HepG2 (cell line): ENCODE measurements around the gene ACP7. TPM values are rescaled to one million over a fixed set of nuclear protein-coding genes. Genes with fewer than 3 reads are reported as not detected.

ENCODE experiments used
- FOXO1 ChIP-seq: sonication (generic); formaldehyde crosslinking; IDR thresholded peaks from 2 replicates; pipeline ENCODE4 v1.4.0; 2020; ENCODE audit warnings: missing genetic modification reagents
- GMEB2 ChIP-seq: IDR thresholded peaks from 2 replicates; pipeline ENCODE4 v1.6.1; 2016; ENCODE audit warnings: missing biosample characterization, missing genetic modification reagents, low read depth
- KLF11 ChIP-seq: IDR thresholded peaks from 2 replicates; pipeline ENCODE4 v1.6.1; 2016; ENCODE audit warnings: missing compliant biosample characterization
- MIER3 ChIP-seq: IDR thresholded peaks from 2 replicates; pipeline ENCODE4 v1.6.1; 2016; ENCODE audit warnings: missing compliant biosample characterization, borderline replicate concordance
- RCOR2 ChIP-seq: IDR thresholded peaks from 2 replicates; pipeline ENCODE4 v1.6.1; 2016; ENCODE audit warnings: missing biosample characterization, missing genetic modification reagents
- REL ChIP-seq: sonication (generic); formaldehyde crosslinking; conservative IDR thresholded peaks from 2 replicates; pipeline ENCODE4 v1.8.0; 2022; ENCODE audit warnings: mild to moderate bottlenecking, missing genetic modification reagents, moderate library complexity
- SRSF1 ChIP-seq: fragments of 200-400 bp; formaldehyde crosslinking; optimal IDR thresholded peaks from 2 replicates; pipeline ENCODE3; 2017; ENCODE audit warnings: mild to moderate bottlenecking, low read depth, low read length, moderate library complexity
- STAT6 ChIP-seq: sonication (generic); formaldehyde crosslinking; IDR thresholded peaks from 2 replicates; pipeline ENCODE4 v1.4.0; 2020; ENCODE audit warnings: missing genetic modification reagents, mild to moderate bottlenecking, borderline replicate concordance
- TBX3 ChIP-seq: fragments of 450-650 bp; IDR thresholded peaks from 2 replicates; pipeline ENCODE4 v1.6.1; 2017; ENCODE audit warnings: antibody characterized with exemption, mild to moderate bottlenecking, inconsistent platforms, borderline replicate concordance
- ZEB1 ChIP-seq: IDR thresholded peaks from 2 replicates; pipeline ENCODE4 v1.6.1; 2012; ENCODE audit warnings: mild to moderate bottlenecking, low read depth, inconsistent platforms; ENCODE audit not compliant: insufficient replicate concordance
- ZGPAT ChIP-seq: IDR thresholded peaks from 2 replicates; pipeline ENCODE4 v1.6.1; 2016; ENCODE audit warnings: mild to moderate bottlenecking
- ZNF337 ChIP-seq: sonication (generic); formaldehyde crosslinking; IDR thresholded peaks from 2 replicates; pipeline ENCODE4 v1.5.1; 2020; ENCODE audit warnings: missing genetic modification reagents, low read depth, mild to moderate bottlenecking, borderline replicate concordance
- ZNF513 ChIP-seq: sonication (generic); formaldehyde crosslinking; conservative IDR thresholded peaks from 2 replicates; pipeline ENCODE4 v1.5.0; 2020; ENCODE audit warnings: missing genetic modification reagents
- ZNF572 ChIP-seq: sonication (generic); formaldehyde crosslinking; IDR thresholded peaks from 2 replicates; pipeline ENCODE4 v1.5.1; 2020; ENCODE audit warnings: mild to moderate bottlenecking, missing genetic modification reagents
- ZNF768 ChIP-seq: sonication (generic); formaldehyde crosslinking; IDR thresholded peaks from 2 replicates; pipeline ENCODE4 v1.4.0; 2020; ENCODE audit warnings: missing genetic modification reagents
- polyA plus RNA-seq, 8 experiments: library from polyadenylated mRNA; depleted of rRNA in 3 of 8; stranded (reverse) in 7 of 8; unstranded in 1 of 8; fragments of >200 nt; fragmentation: Illumina TruSeq in 4 of 8; extraction: Trizol in 4 of 8; gene quantifications; 2 replicates each; pipeline versions ENCODE4 v1.2.1 to v1.2.3, GENCODE V29; 2011 to 2016; ENCODE audit warnings: low read depth in 4 of 8, missing spikeins in 1 of 8, mixed read lengths in 1 of 8; ENCODE audit not compliant: insufficient read depth in 1 of 8
- total RNA-seq, 5 experiments: library from RNA; depleted of rRNA; stranded (reverse); fragments of >200 nt; fragmentation: Illumina TruSeq; extraction: Trizol; gene quantifications; 2 replicates each; pipeline ENCODE4 v1.2.3, GENCODE V29; 2016; ENCODE audit warnings: low read depth in 1 of 5
- TF ChIP-seq, protein P1 (sequence below): sonication (generic); formaldehyde crosslinking; IDR thresholded peaks from 2 replicates; pipeline ENCODE4 v1.4.0; 2020; ENCODE audit warnings: mild to moderate bottlenecking, missing genetic modification reagents
- TF ChIP-seq, protein P2 (sequence below): fragments of 450-650 bp; IDR thresholded peaks from 2 replicates; pipeline ENCODE4 v1.6.1; 2017; ENCODE audit warnings: mild to moderate bottlenecking

ACP7 gene
- total and polyA plus RNA-seq, 2 of the 13 experiments (the other 11 are each of a cell fraction or from before 2014, with no cell fraction given) = not detected

GRCh38 chr19:39125554-39126311 is 41.6 kb downstream of the ACP7 start, which contains the start of gene PAK4 (continued):
- TF ChIP-seq ZNF513 (CRISPR knock-in tag) = no peak
- TF ChIP-seq ZNF337 (CRISPR knock-in tag) = no peak
- TF ChIP-seq STAT6 (CRISPR knock-in tag) = no peak
- TF ChIP-seq SRSF1 = no peak
- TF ChIP-seq KLF11 (CRISPR knock-in tag) = no peak
- TF ChIP-seq FOXO1 (CRISPR knock-in tag) = peak; percentile 46; the same call in 1 of the 2 replicates
- no peak for TF ChIP-seq TBX3
- TF ChIP-seq MIER3 (CRISPR knock-in tag) = peak; percentile 62; the same call in 1 of the 2 replicates
- no peak for TF ChIP-seq GMEB2 (CRISPR knock-in tag)
- TF ChIP-seq RCOR2 (CRISPR knock-in tag) = no peak
- TF ChIP-seq, protein P1, sequence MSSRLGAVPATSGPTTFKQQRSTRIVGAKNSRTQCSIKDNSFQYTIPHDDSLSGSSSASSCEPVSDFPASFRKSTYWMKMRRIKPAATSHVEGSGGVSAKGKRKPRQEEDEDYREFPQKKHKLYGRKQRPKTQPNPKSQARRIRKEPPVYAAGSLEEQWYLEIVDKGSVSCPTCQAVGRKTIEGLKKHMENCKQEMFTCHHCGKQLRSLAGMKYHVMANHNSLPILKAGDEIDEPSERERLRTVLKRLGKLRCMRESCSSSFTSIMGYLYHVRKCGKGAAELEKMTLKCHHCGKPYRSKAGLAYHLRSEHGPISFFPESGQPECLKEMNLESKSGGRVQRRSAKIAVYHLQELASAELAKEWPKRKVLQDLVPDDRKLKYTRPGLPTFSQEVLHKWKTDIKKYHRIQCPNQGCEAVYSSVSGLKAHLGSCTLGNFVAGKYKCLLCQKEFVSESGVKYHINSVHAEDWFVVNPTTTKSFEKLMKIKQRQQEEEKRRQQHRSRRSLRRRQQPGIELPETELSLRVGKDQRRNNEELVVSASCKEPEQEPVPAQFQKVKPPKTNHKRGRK (CRISPR knock-in tag) = no peak
- peak; percentile 58; the same call in 1 of the 2 replicates for TF ChIP-seq ZNF768 (CRISPR knock-in tag)
- peak; percentile 82 for TF ChIP-seq ZGPAT
- TF ChIP-seq ZNF572 = no peak
- TF ChIP-seq, protein P2, sequence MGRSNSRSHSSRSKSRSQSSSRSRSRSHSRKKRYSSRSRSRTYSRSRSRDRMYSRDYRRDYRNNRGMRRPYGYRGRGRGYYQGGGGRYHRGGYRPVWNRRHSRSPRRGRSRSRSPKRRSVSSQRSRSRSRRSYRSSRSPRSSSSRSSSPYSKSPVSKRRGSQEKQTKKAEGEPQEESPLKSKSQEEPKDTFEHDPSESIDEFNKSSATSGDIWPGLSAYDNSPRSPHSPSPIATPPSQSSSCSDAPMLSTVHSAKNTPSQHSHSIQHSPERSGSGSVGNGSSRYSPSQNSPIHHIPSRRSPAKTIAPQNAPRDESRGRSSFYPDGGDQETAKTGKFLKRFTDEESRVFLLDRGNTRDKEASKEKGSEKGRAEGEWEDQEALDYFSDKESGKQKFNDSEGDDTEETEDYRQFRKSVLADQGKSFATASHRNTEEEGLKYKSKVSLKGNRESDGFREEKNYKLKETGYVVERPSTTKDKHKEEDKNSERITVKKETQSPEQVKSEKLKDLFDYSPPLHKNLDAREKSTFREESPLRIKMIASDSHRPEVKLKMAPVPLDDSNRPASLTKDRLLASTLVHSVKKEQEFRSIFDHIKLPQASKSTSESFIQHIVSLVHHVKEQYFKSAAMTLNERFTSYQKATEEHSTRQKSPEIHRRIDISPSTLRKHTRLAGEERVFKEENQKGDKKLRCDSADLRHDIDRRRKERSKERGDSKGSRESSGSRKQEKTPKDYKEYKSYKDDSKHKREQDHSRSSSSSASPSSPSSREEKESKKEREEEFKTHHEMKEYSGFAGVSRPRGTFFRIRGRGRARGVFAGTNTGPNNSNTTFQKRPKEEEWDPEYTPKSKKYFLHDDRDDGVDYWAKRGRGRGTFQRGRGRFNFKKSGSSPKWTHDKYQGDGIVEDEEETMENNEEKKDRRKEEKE = no peak
- no peak for TF ChIP-seq REL (CRISPR knock-in tag)
- no peak for TF ChIP-seq ZEB1
